PC-9 (cell line): ENCODE results near the gene NEO1. TPM values are rescaled to one million over a fixed set of nuclear protein-coding genes. Genes with fewer than 3 reads are reported as not detected.

ENCODE experiments used
- BruUV-seq: library from RNA; stranded (reverse); fragments of 400-500 nt; replicated peaks from 2 replicates; lab custom pipeline; 2021; lab: Mats Ljungman, UMichigan
- CTCF ChIA-PET: fragments of 300-600 bp; sonication (Branson Sonifier 250); formaldehyde crosslinking; loops from one replicate; lab custom pipeline; 2022; ENCODE audit warnings: antibody characterized with exemption; lab: Charles Lee
- POLR2A ChIA-PET: fragments of 300-600 bp; sonication (Branson Sonifier 250); formaldehyde crosslinking; loops from one replicate; lab custom pipeline; 2022; ENCODE audit warnings: antibody characterized with exemption; ENCODE audit not compliant: unreplicated experiment; lab: Charles Lee
- DNase-seq, 2 experiments: peaks; one replicate each; pipeline versions ENCODE4 v3.0.0 to v3.0.0-alpha.2; 2015 to 2022; ENCODE audit warnings: mixed read lengths in 1 of 2
- H2AFZ ChIP-seq: fragments of 200-600 bp; sonication (generic); 2 replicates; pipeline ENCODE4 v1.8.1; 2017; ENCODE audit warnings: antibody characterized with exemption
- H3F3A ChIP-seq: fragments of 200-600 bp; sonication (generic); 2 replicates; pipeline ENCODE4 v1.8.1; 2017; ENCODE audit warnings: antibody characterized with exemption, mild to moderate bottlenecking, low read depth; ENCODE audit not compliant: insufficient read depth
- H3K27ac ChIP-seq: fragments of 200-600 bp; sonication (generic); 2 replicates; pipeline ENCODE4 v1.6.1; 2016; ENCODE audit warnings: mixed run types
- H3K27me3 ChIP-seq: fragments of 200-600 bp; sonication (generic); 2 replicates; pipeline ENCODE4 v1.6.1; 2016; ENCODE audit warnings: low read depth, mixed run types; ENCODE audit not compliant: insufficient read depth
- H3K36me3 ChIP-seq: fragments of 200-600 bp; sonication (generic); 2 replicates; pipeline ENCODE4 v1.6.1; 2016; ENCODE audit warnings: low read depth, mixed run types
- H3K4me1 ChIP-seq: fragments of 200-600 bp; sonication (generic); replicated peaks from 2 replicates; pipeline ENCODE4 v1.6.1; 2016; ENCODE audit warnings: mixed run types; ENCODE audit not compliant: insufficient read depth
- H3K4me2 ChIP-seq: fragments of 200-600 bp; sonication (generic); 2 replicates; pipeline ENCODE4 v1.6.1; 2017; ENCODE audit warnings: mixed run types
- H3K4me3 ChIP-seq: fragments of 200-600 bp; sonication (generic); 2 replicates; pipeline ENCODE4 v1.6.1; 2016; ENCODE audit warnings: mixed run types
- H3K79me2 ChIP-seq: fragments of 200-600 bp; sonication (generic); 2 replicates; pipeline ENCODE4 v1.6.1; 2017; ENCODE audit warnings: low read depth, mixed run types
- H3K9me2 ChIP-seq: fragments of 200-600 bp; sonication (generic); 2 replicates; pipeline ENCODE4 v1.8.1; 2017; ENCODE audit warnings: mild to moderate bottlenecking; ENCODE audit not compliant: insufficient read depth
- H3K9me3 ChIP-seq: fragments of 200-600 bp; sonication (generic); 2 replicates; pipeline ENCODE4 v1.8.1; 2016; ENCODE audit warnings: low read depth; ENCODE audit not compliant: insufficient read depth
- H4K20me1 ChIP-seq: fragments of 200-600 bp; sonication (generic); 2 replicates; pipeline ENCODE4 v1.8.1; 2017; ENCODE audit not compliant: insufficient read depth
- CTCF ChIP-seq: fragments of 200-600 bp; sonication (generic); conservative IDR thresholded peaks from 2 replicates; pipeline ENCODE4 v1.6.1; 2017; ENCODE audit warnings: mixed run types, antibody characterized with exemption, mild to moderate bottlenecking, moderate library complexity
- EZH2 ChIP-seq: fragments of 200-600 bp; sonication (generic); IDR thresholded peaks from 2 replicates; pipeline ENCODE4 v1.8.0; 2017; ENCODE audit warnings: antibody characterized with exemption, low read depth
- intact Hi-C: fragments of 100-400 bp; cut with micrococcal nuclease; formaldehyde crosslinking; loops from one replicate; pipeline ENCODE4 v1.10.0; 2022; ENCODE audit not compliant: unreplicated experiment
- total RNA-seq: library from RNA; stranded (reverse); gene quantifications from 2 replicates; pipeline ENCODE4 v1.2.3, GENCODE V29; 2021

The NEO1 gene
- total RNA-seq, 1 experiment from 2014 or later, result 5.2 TPM

- DNase-seq, result no peak
- no peaks in the 10 kb centered on the region for H3K4me1 ChIP-seq
- intact Hi-C loops, result no loop called here
- no peaks in the 10 kb centered on the region for H4K20me1 ChIP-seq
- BruUV-seq, result no TSS peak
- no peak for TF ChIP-seq CTCF
- TF ChIP-seq EZH2, result no peak
- no peaks in the 10 kb centered on the region for H3K9me3 ChIP-seq
- H3F3A ChIP-seq, result no peaks in the 10 kb centered on the region
- H3K36me3 ChIP-seq, result no peaks in the 10 kb centered on the region
- CTCF ChIA-PET, result no interaction called here
- POLR2A ChIA-PET, result no interaction called here
- no peak overlapping the region for H2AFZ ChIP-seq
- no peak overlapping the region for H3K4me3 ChIP-seq
- no peaks in the 10 kb centered on the region for H3K79me2 ChIP-seq
- H3K27ac ChIP-seq, result no peak overlapping the region
- no peak overlapping the region for H3K4me2 ChIP-seq
- H3K9me2 ChIP-seq, result no peaks in the 10 kb centered on the region
- peaks cover 83% of the 10 kb centered on the region for H3K27me3 ChIP-seq
Observed at GRCh38 chr15:73353734-73354133, 301.5 kb downstream of the NEO1 start.

GRCh38 chr15:73354241-73354640, 302.0 kb downstream of the NEO1 start:
- Histone ChIP-seq H3K79me2 (no peaks in the 10 kb centered on the region), H3K36me3 (no peaks in the 10 kb centered on the region), H3K4me2 (no peak overlapping the region), H2AFZ (no peak overlapping the region), H3K9me2 (no peaks in the 10 kb centered on the region), H3K4me3 (no peak overlapping the region), H3K27ac (no peak overlapping the region), H3F3A (no peaks in the 10 kb centered on the region), H3K4me1 (no peaks in the 10 kb centered on the region), H3K27me3 (peaks cover 88% of the 10 kb centered on the region), H4K20me1 (no peaks in the 10 kb centered on the region), H3K9me3 (no peaks in the 10 kb centered on the region)
- intact Hi-C loops, result no loop called here
- BruUV-seq, result no TSS peak
- ChIA-PET POLR2A (no interaction called here), CTCF (no interaction called here)
- TF ChIP-seq EZH2 (no peak), CTCF (no peak)
- DNase-seq, result no peak
